Esophagus muscularis mucosa (tissue), 4 donors: Measurements from ENCODE around the gene LCE1D.

Experiments
- CTCF ChIP-seq, 3 experiments: fragments of 200-600 bp in 2 of 3; fragments of 450-650 bp in 1 of 3; sonication (generic) in 2 of 3; IDR thresholded peaks; one replicate each; pipeline ENCODE4 v1.5.1; 2017 to 2019; ENCODE audit warnings: antibody characterized with exemption in 3 of 3, mild to moderate bottlenecking in 2 of 3, moderate library complexity in 1 of 3
- EP300 ChIP-seq: sonication (generic); formaldehyde crosslinking; IDR thresholded peaks from one replicate; pipeline ENCODE4 v1.6.1; 2017; ENCODE audit warnings: antibody characterized with exemption
- POLR2A ChIP-seq: fragments of 450-650 bp; IDR thresholded peaks from one replicate; pipeline ENCODE4 v1.6.1; 2017; ENCODE audit warnings: antibody characterized with exemption, moderate library complexity, mild to moderate bottlenecking, low read depth
- POLR2AphosphoS5 ChIP-seq, 2 donors: sonication (generic); formaldehyde crosslinking; IDR thresholded peaks; one replicate each; pipeline ENCODE4 v1.6.1; 2017; ENCODE audit warnings: antibody characterized with exemption in 2 of 2

- no peak for TF ChIP-seq POLR2AphosphoS5 (IDR thresholded peaks at IDR 0.05)
- no peak for TF ChIP-seq POLR2A
- TF ChIP-seq CTCF (IDR thresholded peaks at IDR 0.05) = no peak
- no peak for TF ChIP-seq EP300
Measured at GRCh38 chr1:152817309-152817708, 20.8 kb downstream of the LCE1D start.
